Stimulated activated CD8-positive, alpha-beta memory T cell treated with anti-CD3 and anti-CD28 coated beads, Interleukin-4, amount 100 ng/mL, for 4 hours (primary cell): ENCODE measurements around the gene HJV.

ENCODE experiments used
- DNase-seq, 2 donors: peaks; one replicate each; pipeline ENCODE4 v3.0.0-alpha.2; 2020; ENCODE audit warnings: low read depth in 2 of 2, low spot score in 1 of 2

Gene HJV

GRCh38 chr1:146022403-146023127 lies 1.0 kb upstream of the HJV start:
- DNase-seq = no peak

GRCh38 chr1:146021050-146021445 lies 487 bp downstream of the HJV start:
- no peak for DNase-seq

GRCh38 chr1:146020058-146021049 lies 1.2 kb downstream of the HJV start:
- no peak for DNase-seq

DNA sequence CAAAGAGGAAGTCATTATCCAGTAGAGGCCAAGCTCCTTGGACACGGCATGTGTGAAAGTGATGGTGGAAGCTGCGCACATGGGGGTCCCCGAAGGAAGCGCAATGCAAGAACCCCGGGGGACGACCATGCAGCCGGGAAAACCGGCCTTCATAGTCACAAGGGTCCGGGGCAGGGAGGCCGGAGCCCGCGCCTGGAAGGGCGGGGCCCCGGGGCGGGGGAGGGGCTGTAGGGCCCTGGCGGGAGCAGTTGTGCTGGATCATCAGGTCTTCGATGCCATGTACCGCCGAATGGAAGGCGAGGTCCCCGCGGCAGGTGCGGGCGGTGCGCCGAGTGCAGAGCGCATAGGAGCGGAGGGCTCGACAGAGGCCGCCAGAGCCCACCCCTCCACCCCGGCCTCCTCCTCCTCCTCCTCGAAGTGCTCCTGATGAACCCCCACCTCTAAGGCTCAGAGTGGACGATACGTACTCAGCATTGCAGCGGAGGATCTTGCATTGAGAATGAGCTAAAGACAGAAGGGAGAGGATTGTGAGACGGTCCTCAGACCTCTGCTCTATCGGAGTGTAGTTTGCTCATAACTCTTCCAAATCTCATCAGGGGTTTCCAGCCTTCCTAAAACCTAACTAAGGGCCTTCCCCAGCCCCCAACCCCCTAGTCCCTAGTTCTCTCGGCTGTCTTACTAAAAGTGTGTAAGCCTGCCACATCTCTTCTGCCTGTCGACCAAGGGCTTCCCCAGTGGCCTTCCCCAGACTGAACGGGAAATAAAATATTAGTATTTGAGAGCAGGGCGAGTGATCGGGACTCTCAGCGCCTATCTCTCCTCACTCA lies 2.1 kb downstream of the HJV start:
- DNase-seq = no peak

GRCh38 chr1:146016891-146017290 lies 4.6 kb downstream of the HJV start:
- DNase-seq = no peak

GRCh38 chr1:146013559-146013922 lies 8.0 kb downstream of the HJV start:
- no peak for DNase-seq

GRCh38 chr1:146012703-146013558 lies 8.6 kb downstream of the HJV start:
- no peak for DNase-seq

DNA sequence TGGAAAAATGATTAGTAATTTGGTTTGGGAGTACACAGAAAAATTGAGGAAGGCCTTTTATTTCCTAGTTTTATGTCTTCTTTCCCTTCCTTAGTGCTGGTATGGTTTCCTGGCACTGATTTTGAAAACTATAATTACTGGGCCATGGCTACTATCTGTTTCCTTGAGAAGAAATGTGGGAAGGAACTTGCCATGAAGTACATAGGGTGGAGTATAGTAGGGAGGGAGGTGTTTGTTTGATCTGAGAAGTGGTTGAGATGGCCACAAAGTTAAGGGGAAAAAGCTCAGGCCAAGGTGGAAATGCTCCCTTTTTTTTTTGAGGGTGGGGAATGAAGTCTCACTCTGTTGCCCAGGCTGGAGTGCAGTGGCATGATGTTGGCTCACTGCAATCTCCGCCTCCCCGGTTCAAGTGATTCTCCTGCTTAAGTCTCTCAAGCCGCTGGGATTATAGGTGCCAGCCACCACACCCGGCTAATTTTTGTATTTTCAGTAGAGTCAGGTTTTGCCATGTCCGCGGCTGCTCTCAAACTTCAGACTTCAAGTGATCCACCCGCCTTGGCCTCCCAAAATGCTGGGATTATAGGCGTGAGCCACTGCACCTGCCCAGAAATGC lies 11.3 kb downstream of the HJV start:
- no peak for DNase-seq

- DNase-seq = no peak
These were observed 13.9 kb downstream of the HJV start for GRCh38 chr1:146007489-146008133.

DNA sequence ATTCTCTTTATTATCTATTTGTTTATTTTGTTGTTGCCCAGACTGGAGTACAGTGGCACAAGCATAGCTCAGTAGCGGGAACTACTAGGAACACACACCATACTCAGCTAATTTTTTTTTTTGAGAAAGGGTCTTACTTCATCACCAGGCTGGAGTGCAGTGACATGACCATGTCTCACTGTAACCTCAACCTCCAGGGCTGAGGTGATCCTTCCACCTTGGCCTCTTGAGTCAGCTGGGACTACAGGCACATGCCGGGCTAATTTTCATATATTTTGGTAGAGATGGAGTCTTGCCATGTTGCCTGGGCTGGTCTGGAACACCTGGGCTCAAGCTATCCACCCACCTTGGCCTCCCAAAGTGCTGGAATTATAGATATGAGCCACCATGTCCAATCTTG lies 19.8 kb downstream of the HJV start:
- DNase-seq = no peak

- no peak for DNase-seq
These were observed 22.1 kb downstream of the HJV start for GRCh38 chr1:145999321-146000024.

DNA sequence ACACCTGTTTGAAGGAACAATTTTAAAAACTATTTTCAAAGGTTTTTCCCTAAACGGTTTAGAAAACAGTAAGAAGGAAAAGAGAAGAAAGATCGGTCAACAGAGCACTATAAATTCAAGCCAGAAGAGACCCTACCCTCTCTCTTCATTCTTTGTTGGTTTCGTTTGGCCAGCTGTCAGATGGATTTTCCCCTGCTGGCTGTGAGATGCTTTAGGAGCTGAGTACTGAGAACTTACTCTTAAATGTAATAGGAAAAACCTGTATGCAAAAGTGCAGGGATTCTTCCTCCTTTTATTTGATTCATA lies 23.9 kb downstream of the HJV start:
- no peak for DNase-seq

GRCh38 chr1:145997016-145997717 lies 24.4 kb downstream of the HJV start:
- DNase-seq = no peak

DNA sequence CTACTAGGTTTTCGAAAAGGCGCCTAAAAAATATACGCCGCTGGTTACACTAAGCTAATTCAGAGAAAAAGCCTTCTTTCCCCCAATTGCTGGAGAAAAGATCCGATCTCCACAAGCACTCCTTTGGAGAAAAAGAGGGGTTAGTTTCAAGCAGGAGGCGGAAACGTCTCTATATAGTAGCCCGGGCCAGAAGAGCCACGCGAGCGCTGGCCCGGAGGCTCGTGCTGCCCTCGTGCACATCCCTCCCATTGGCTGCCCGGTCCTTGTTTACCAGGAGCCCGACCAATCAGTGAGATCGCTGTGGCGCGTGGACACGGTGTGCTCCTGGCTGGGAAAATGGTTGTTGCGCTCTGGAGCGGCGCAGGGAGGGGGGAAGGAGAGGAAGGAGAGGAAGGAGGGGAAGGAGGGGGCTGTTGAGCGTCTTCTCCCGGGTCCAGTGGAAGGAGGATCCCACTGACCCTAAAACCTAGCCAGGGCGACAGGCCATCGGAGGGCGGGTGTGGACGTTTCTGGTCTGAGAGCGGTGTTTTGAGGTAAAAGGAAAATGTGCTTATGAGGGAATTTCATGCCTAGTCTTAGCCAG lies 25.0 kb downstream of the HJV start, which contains the start of gene TXNIP:
Gene TXNIP (minus strand): TSS at position 147 of the 583 bp plus-strand sequence. CDS start 313 bp downstream, outside the sequence.
- DNase-seq = peak; percentile 85 to 86

DNA sequence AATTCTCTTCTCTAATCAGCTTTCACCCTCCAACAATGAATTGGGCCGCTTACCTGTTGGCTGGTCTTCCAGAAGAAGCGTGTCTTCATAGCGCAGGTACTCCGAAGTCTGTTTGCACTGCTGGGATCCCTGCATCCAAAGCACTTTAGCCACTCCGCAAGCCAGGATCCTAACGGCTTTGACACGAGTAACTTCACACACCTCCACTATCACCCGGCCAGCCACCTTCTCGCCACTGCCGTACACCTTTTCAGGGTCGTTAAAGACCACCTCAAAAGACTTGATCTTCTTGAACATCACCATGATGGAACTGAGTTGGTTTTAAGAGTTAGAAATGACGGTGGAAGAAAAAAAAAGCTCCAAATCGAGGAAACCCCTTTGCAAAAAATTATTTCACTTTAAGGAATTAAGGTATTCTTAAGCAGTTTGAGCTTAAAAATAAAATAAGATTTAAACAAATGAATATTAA lies 25.5 kb downstream of the HJV start:
- DNase-seq = no peak

DNA sequence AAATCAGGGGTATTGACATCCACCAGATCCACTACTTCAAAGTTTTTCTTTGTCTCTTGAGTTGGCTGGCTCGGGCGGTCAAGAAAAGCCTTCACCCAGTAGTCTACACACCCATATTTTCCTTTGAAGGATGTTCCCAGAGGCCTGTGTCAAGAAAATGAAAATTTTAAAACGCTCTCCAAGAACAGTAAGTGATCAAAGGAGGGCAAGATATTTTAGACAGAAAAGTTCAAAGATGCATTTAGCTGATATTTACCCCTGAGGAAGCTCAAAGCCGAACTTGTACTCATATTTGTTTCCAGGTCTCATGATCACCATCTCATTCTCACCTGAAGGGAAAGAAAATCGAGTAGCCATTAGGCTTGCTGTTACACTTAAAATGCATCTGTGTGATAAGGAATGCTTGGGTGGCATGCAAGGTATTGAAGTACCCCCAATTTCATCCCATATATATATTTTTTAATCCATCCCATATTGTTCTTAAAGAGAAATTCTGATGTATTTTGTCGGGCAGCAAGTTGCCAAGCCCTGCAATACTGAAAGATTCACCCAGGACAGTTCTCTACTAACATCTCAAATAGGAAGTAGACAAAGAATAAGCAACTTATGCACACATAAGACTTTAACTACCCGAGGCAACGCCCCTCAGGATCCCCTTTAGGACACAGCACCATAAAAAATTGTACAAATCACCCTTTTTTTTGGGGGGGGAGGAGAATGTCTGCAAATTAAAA lies 26.2 kb downstream of the HJV start:
- DNase-seq = no peak
